Mesothelial cell of epicardium (in vitro differentiated cells): Measurements from ENCODE around the gene TMPRSS9. TPM values are rescaled to one million over a fixed set of nuclear protein-coding genes. Genes with fewer than 3 reads are reported as not detected.

Experiments used
- DNase-seq, 2 experiments: peaks; one replicate each; pipeline ENCODE4 v3.0.0; 2021; ENCODE audit warnings: low spot score in 2 of 2; ENCODE audit not compliant: unreplicated experiment in 2 of 2
- H3K27ac Mint-ChIP-seq: 2 replicates; pipeline ENCODE4 v1.8.0; 2021; ENCODE audit warnings: mixed read lengths
- H3K27me3 Mint-ChIP-seq: 2 replicates; pipeline ENCODE4 v1.8.0; 2021; ENCODE audit warnings: low read depth, mixed read lengths
- H3K36me3 Mint-ChIP-seq: 2 replicates; pipeline ENCODE4 v1.8.0; 2021; ENCODE audit warnings: mixed read lengths
- H3K4me1 Mint-ChIP-seq: 2 replicates; pipeline ENCODE4 v1.8.0; 2021; ENCODE audit warnings: mixed read lengths
- H3K4me3 Mint-ChIP-seq: 2 replicates; pipeline ENCODE4 v1.8.0; 2021; ENCODE audit warnings: mild to moderate bottlenecking, moderate library complexity, mixed read lengths
- H3K9me3 Mint-ChIP-seq: 2 replicates; pipeline ENCODE4 v1.8.0; 2021; ENCODE audit warnings: mixed read lengths
- CTCF ChIP-seq: fragments of 200-600 bp; sonication (generic); IDR thresholded peaks from one replicate; pipeline ENCODE4 v1.5.0; 2021; ENCODE audit warnings: antibody characterized with exemption; ENCODE audit not compliant: unreplicated experiment
- total RNA-seq: library from RNA; stranded (reverse); gene quantifications from 3 replicates; pipeline ENCODE4 v1.2.1, GENCODE V29; 2021

Gene TMPRSS9
- total RNA-seq, 1 donor from 2014 or later = 1.4 TPM

DNA sequence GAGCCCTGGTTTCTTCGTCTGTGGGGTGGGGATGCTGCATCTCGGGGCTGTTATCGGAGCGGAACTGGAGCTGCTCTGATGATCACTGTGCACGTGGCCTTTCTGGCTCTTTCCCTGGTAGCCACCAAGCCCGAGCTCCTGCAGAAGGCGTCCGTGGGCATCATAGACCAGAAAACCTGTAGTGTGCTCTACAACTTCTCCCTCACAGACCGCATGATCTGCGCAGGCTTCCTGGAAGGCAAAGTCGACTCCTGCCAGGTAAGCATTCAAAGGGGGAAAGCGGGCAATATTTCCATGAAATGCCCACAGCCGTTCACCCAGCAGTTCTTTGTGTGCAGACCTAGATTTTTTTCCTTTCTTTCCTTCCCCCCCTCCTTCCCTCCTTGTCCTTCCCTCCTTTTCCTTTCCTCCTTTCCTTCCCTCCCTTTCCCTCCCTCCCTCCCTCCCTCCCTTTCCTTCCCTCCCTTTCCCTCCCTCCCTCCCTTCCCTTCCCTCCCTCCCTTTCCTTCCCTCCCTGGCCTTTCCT, 57.9 kb downstream of the TMPRSS9 start:
- Mint-ChIP-seq H3K27me3 (no peaks in the 10 kb centered on the region), H3K27ac (no peak overlapping the region), H3K36me3 (peaks cover 9% of the 10 kb centered on the region), H3K4me1 (no peaks in the 10 kb centered on the region), H3K9me3 (no peaks in the 10 kb centered on the region), H3K4me3 (no peak overlapping the region)
- no peak for DNase-seq
- no peak for TF ChIP-seq CTCF

DNA sequence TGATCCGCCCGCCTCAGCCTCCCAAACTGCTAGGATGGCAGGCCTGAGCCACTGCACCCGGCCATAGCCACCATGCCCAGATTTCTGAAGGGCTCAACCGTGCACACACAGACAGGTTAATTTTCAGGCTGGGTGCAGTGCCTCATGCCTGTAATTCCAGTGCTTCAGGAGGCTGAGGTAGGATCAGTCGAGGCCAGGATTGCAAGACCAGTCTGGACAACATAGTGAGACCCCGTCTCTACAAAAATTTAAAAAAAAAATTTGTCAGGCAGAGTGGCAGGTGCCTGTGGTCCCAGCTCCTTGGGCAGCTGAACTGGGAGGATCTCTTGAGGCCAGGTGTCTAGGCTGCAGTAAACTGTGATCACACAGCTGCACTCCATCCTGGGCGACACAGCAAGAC, 59.7 kb downstream of the TMPRSS9 start:
- peaks cover 9% of the 10 kb centered on the region for H3K36me3 Mint-ChIP-seq

GRCh38 chr19:2420490-2420889, 60.4 kb downstream of the TMPRSS9 start:
- no peak for TF ChIP-seq CTCF
- no peaks in the 10 kb centered on the region for H3K27me3 Mint-ChIP-seq
- H3K4me3 Mint-ChIP-seq = no peak overlapping the region
- no peaks in the 10 kb centered on the region for H3K9me3 Mint-ChIP-seq
- peaks cover 9% of the 10 kb centered on the region for H3K36me3 Mint-ChIP-seq
- H3K27ac Mint-ChIP-seq = no peak overlapping the region
- no peak for DNase-seq
- no peaks in the 10 kb centered on the region for H3K4me1 Mint-ChIP-seq

More for the DNA sequence above, 59.7 kb downstream of the TMPRSS9 start:
- Mint-ChIP-seq H3K4me3 (no peak overlapping the region), H3K4me1 (no peaks in the 10 kb centered on the region), H3K27me3 (no peaks in the 10 kb centered on the region), H3K27ac (no peak overlapping the region), H3K9me3 (no peaks in the 10 kb centered on the region)
- no peak for TF ChIP-seq CTCF
- DNase-seq = no peak

DNA sequence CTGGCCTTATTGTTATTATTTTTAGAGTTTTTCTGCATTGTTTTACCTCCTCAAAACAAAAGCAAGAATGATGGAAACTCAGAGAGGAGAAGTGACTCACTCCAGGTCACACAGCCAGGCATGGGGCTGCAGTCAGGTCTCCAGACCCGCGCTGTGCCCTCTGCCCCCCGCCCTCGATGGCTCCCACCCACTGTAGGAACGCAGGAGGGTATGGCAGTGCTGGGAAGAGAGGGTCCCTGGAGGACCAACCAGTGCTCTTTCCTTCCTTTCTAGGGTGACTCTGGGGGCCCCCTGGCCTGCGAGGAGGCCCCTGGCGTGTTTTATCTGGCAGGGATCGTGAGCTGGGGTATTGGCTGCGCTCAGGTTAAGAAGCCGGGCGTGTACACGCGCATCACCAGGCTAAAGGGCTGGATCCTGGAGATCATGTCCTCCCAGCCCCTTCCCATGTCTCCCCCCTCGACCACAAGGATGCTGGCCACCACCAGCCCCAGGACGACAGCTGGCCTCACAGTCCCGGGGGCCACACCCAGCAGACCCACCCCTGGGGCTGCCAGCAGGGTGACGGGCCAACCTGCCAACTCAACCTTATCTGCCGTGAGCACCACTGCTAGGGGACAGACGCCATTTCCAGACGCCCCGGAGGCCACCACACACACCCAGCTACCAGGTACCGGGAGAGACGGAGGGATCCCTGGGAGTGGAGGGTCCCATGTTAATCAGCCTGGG, 61.7 kb downstream of the TMPRSS9 start:
- H3K9me3 Mint-ChIP-seq = no peaks in the 10 kb centered on the region
- no peak overlapping the region for H3K27ac Mint-ChIP-seq
- H3K36me3 Mint-ChIP-seq = peaks cover 8% of the 10 kb centered on the region
- peaks cover 5% of the 10 kb centered on the region for H3K4me1 Mint-ChIP-seq
- no peak overlapping the region for H3K4me3 Mint-ChIP-seq
- no peak for DNase-seq
- TF ChIP-seq CTCF = no peak
- H3K27me3 Mint-ChIP-seq = no peaks in the 10 kb centered on the region

- Mint-ChIP-seq H3K36me3 (no peaks in the 10 kb centered on the region), H3K27ac (no peak overlapping the region), H3K4me1 (peaks cover 10% of the 10 kb centered on the region), H3K27me3 (no peaks in the 10 kb centered on the region), H3K9me3 (no peaks in the 10 kb centered on the region), H3K4me3 (no peak overlapping the region)
- DNase-seq = no peak
- no peak for TF ChIP-seq CTCF
These were observed 63.2 kb downstream of the TMPRSS9 start for GRCh38 chr19:2423071-2423914.
